Fibroblast of skin of back (primary cell): ENCODE results near the gene ZNF784.

Source experiments
- DNase-seq: peaks from one replicate; pipeline ENCODE4 v3.0.0-alpha.2; 2013

Gene ZNF784

GRCh38 chr19:55643003-55643886 is 18.9 kb upstream of the ZNF784 start, which contains the start of gene ZNF581:
ZNF581 (plus strand) TSS chr19:55643649; CDS start chr19:55644572, 923 bp downstream.
- peak; percentile 74 for DNase-seq

- DNase-seq, result peak; percentile 21
These were observed 18.0 kb upstream of the ZNF784 start for GRCh38 chr19:55642153-55643002.

GRCh38 chr19:55641426-55642152 is 17.2 kb upstream of the ZNF784 start:
- DNase-seq, result no peak

GRCh38 chr19:55640577-55641425 is 16.4 kb upstream of the ZNF784 start, which contains the start of gene ZNF580:
ZNF580 (plus strand) TSS chr19:55641002; CDS start chr19:55642509, 1,507 bp downstream.
- DNase-seq, result peak; percentile 83

- peak; percentile 78 for DNase-seq
These were observed 15.7 kb upstream of the ZNF784 start for GRCh38 chr19:55640043-55640576.

GRCh38 chr19:55638864-55639359 is 14.5 kb upstream of the ZNF784 start:
- peak; percentile 64 for DNase-seq

- DNase-seq, result no peak
These were observed 13.2 kb upstream of the ZNF784 start for GRCh38 chr19:55637534-55637933.

GRCh38 chr19:55636723-55637122 is 12.4 kb upstream of the ZNF784 start:
- no peak for DNase-seq

GRCh38 chr19:55635856-55636440 is 11.6 kb upstream of the ZNF784 start:
- DNase-seq, result no peak

- no peak for DNase-seq
These were observed 11.0 kb upstream of the ZNF784 start for GRCh38 chr19:55635334-55635717.

GRCh38 chr19:55633861-55634260 is 9.5 kb upstream of the ZNF784 start:
- DNase-seq, result no peak

- peak; percentile 88 for DNase-seq
These were observed 8.1 kb upstream of the ZNF784 start for GRCh38 chr19:55632463-55632834.

- no peak for DNase-seq
These were observed 2.0 kb upstream of the ZNF784 start for GRCh38 chr19:55626350-55626749.

GRCh38 chr19:55625004-55625326 is 599 bp upstream of the ZNF784 start:
- no peak for DNase-seq

GRCh38 chr19:55623561-55623960 is 805 bp downstream of the ZNF784 start:
- DNase-seq, result no peak

- DNase-seq, result no peak
These were observed 1.2 kb downstream of the ZNF784 start for GRCh38 chr19:55623130-55623529.

GRCh38 chr19:55622242-55622969 is 2.0 kb downstream of the ZNF784 start:
- DNase-seq, result no peak

GRCh38 chr19:55621673-55622231 is 2.6 kb downstream of the ZNF784 start:
- DNase-seq, result no peak

- DNase-seq, result no peak
These were observed 3.1 kb downstream of the ZNF784 start for GRCh38 chr19:55621205-55621672.
